ENCODE results near the gene KCNV2.

Gene KCNV2

GRCh38 chr9:2764353-2764752, 47.0 kb downstream of the KCNV2 start:
- TF ChIP-seq CTCF (IDR thresholded peaks at IDR 0.05; ENCODE audit: low read depth, low read length, missing control alignments) = no peak
- no peak for DNase-seq (ENCODE audit: extremely low read depth, low read depth)
- H3K4me3 ChIP-seq (replicated peaks; ENCODE audit: low read depth, low read length) = no peak overlapping the region

- H3K4me3 ChIP-seq (replicated peaks; ENCODE audit: low read depth, low read length) = no peak overlapping the region
- TF ChIP-seq CTCF (IDR thresholded peaks at IDR 0.05; ENCODE audit: low read depth, low read length, missing control alignments) = no peak
- DNase-seq (ENCODE audit: extremely low read depth, low read depth) = no peak
Measured at GRCh38 chr9:2765250-2765880, 48.1 kb downstream of the KCNV2 start.

- TF ChIP-seq CTCF (IDR thresholded peaks at IDR 0.05; ENCODE audit: low read depth, low read length, missing control alignments) = no peak
- no peak for DNase-seq (ENCODE audit: extremely low read depth, low read depth)
- no peak overlapping the region for H3K4me3 ChIP-seq (replicated peaks; ENCODE audit: low read depth, low read length)
Measured at GRCh38 chr9:2767800-2768677, 50.7 kb downstream of the KCNV2 start.

- DNase-seq (ENCODE audit: extremely low read depth, low read depth) = no peak
- H3K4me3 ChIP-seq (replicated peaks; ENCODE audit: low read depth, low read length) = no peak overlapping the region
- TF ChIP-seq CTCF (IDR thresholded peaks at IDR 0.05; ENCODE audit: low read depth, low read length, missing control alignments) = no peak
Measured at GRCh38 chr9:2771087-2771486, 53.8 kb downstream of the KCNV2 start.

- no peak overlapping the region for H3K4me3 ChIP-seq (replicated peaks; ENCODE audit: low read depth, low read length)
- no peak for DNase-seq (ENCODE audit: extremely low read depth, low read depth)
- no peak for TF ChIP-seq CTCF (IDR thresholded peaks at IDR 0.05; ENCODE audit: low read depth, low read length, missing control alignments)
Measured at GRCh38 chr9:2771661-2772060, 54.4 kb downstream of the KCNV2 start.

- no peak for DNase-seq (ENCODE audit: extremely low read depth, low read depth)
- no peak for TF ChIP-seq CTCF (IDR thresholded peaks at IDR 0.05; ENCODE audit: low read depth, low read length, missing control alignments)
Measured at GRCh38 chr9:2777454-2777853, 60.1 kb downstream of the KCNV2 start.

More at GRCh38 chr9:2777454-2777853, 60.1 kb downstream of the KCNV2 start:
- no peak overlapping the region for H3K4me3 ChIP-seq (replicated peaks; ENCODE audit: low read depth, low read length)

Measured in HFF-Myc (cell line).